Measurements from ENCODE around the gene ITSN1. TPM values are rescaled to one million over a fixed set of nuclear protein-coding genes. Genes with fewer than 3 reads are reported as not detected.
"Not testable (repeated sequence)": the region's sequence is repeated elsewhere in the genome, so short reads cannot be mapped to it uniquely, and the experiment has no call there.

ITSN1 gene
- total RNA-seq, 1 experiment from 2014 or later: 88.5 TPM

GRCh38 chr21:33866826-33867225 is 224.5 kb downstream of the ITSN1 start:
- H3K27me3 ChIP-seq (replicated peaks; ENCODE audit: control insufficient read depth, insufficient read depth, low read length): no peaks in the 10 kb centered on the region
- no peaks in the 10 kb centered on the region for H3K9me3 ChIP-seq
- TF ChIP-seq CTCF (IDR thresholded peaks at IDR 0.05; ENCODE audit: insufficient read depth in 1 of 2, low read depth in 1 of 2, low read length in 1 of 2, severe bottlenecking in 1 of 2, unreplicated experiment in 1 of 2): no peak
- no peaks in the 10 kb centered on the region for H3K27me3 Mint-ChIP-seq (ENCODE audit: insufficient read depth, unreplicated experiment)
- intact Hi-C loops (cut with micrococcal nuclease; ENCODE audit: unreplicated experiment): no loop called here
- H3K4me3 ChIP-seq (ENCODE audit: low read depth, low read length): no peak overlapping the region
- H3K4me1 ChIP-seq: no peaks in the 10 kb centered on the region
- CTCF ChIA-PET: no interaction called here
- no peaks in the 10 kb centered on the region for H3K4me1 Mint-ChIP-seq (ENCODE audit: low read depth, unreplicated experiment)
- no peak for DNase-seq
- H3K4me3 Mint-ChIP-seq (ENCODE audit: unreplicated experiment): no peak overlapping the region
- no peaks in the 10 kb centered on the region for H3K9me3 Mint-ChIP-seq (ENCODE audit: unreplicated experiment)
- H3K36me3 Mint-ChIP-seq (ENCODE audit: insufficient read depth, unreplicated experiment): no peaks in the 10 kb centered on the region
- H3K27ac Mint-ChIP-seq (ENCODE audit: unreplicated experiment): no peak overlapping the region
- POLR2A ChIA-PET: no interaction called here
- H3K36me3 ChIP-seq (ENCODE audit: control insufficient read depth, insufficient read depth, low read length): no peaks in the 10 kb centered on the region
- BruUV-seq (replicated peaks): no TSS peak

GRCh38 chr21:33867868-33868267 is 225.6 kb downstream of the ITSN1 start:
- not testable (repeated sequence) for BruUV-seq (replicated peaks)

GRCh38 chr21:33869873-33870272 is 227.6 kb downstream of the ITSN1 start:
- H3K36me3 Mint-ChIP-seq (ENCODE audit: insufficient read depth, unreplicated experiment): no peaks in the 10 kb centered on the region
- H3K4me1 Mint-ChIP-seq (ENCODE audit: low read depth, unreplicated experiment): no peaks in the 10 kb centered on the region
- no peak for DNase-seq
- POLR2A ChIA-PET: no interaction called here
- intact Hi-C loops (cut with micrococcal nuclease; ENCODE audit: unreplicated experiment): no loop called here
- no TSS peak for BruUV-seq (replicated peaks)
- no peaks in the 10 kb centered on the region for H3K27me3 ChIP-seq (replicated peaks; ENCODE audit: control insufficient read depth, insufficient read depth, low read length)
- no peaks in the 10 kb centered on the region for H3K36me3 ChIP-seq (ENCODE audit: control insufficient read depth, insufficient read depth, low read length)
- TF ChIP-seq CTCF (IDR thresholded peaks at IDR 0.05; ENCODE audit: insufficient read depth in 1 of 2, low read depth in 1 of 2, low read length in 1 of 2, severe bottlenecking in 1 of 2, unreplicated experiment in 1 of 2): no peak
- no peaks in the 10 kb centered on the region for H3K9me3 ChIP-seq
- no peak overlapping the region for H3K4me3 Mint-ChIP-seq (ENCODE audit: unreplicated experiment)
- H3K4me1 ChIP-seq: no peaks in the 10 kb centered on the region
- H3K27me3 Mint-ChIP-seq (ENCODE audit: insufficient read depth, unreplicated experiment): no peaks in the 10 kb centered on the region
- CTCF ChIA-PET: no interaction called here
- no peaks in the 10 kb centered on the region for H3K9me3 Mint-ChIP-seq (ENCODE audit: unreplicated experiment)
- no peak overlapping the region for H3K27ac Mint-ChIP-seq (ENCODE audit: unreplicated experiment)
- no peak overlapping the region for H3K4me3 ChIP-seq (ENCODE audit: low read depth, low read length)

More at GRCh38 chr21:33867868-33868267, 225.6 kb downstream of the ITSN1 start:
- H3K4me3 ChIP-seq (ENCODE audit: low read depth, low read length); H3K27ac Mint-ChIP-seq (ENCODE audit: unreplicated experiment); H3K9me3 Mint-ChIP-seq (ENCODE audit: unreplicated experiment); H3K9me3 ChIP-seq; H3K4me1 ChIP-seq; H3K4me3 Mint-ChIP-seq (ENCODE audit: unreplicated experiment); DNase-seq; H3K36me3 ChIP-seq (ENCODE audit: control insufficient read depth, insufficient read depth, low read length); H3K27me3 ChIP-seq (replicated peaks; ENCODE audit: control insufficient read depth, insufficient read depth, low read length); H3K36me3 Mint-ChIP-seq (ENCODE audit: insufficient read depth, unreplicated experiment); H3K4me1 Mint-ChIP-seq (ENCODE audit: low read depth, unreplicated experiment); intact Hi-C loops (cut with micrococcal nuclease; ENCODE audit: unreplicated experiment); H3K27me3 Mint-ChIP-seq (ENCODE audit: insufficient read depth, unreplicated experiment); POLR2A ChIA-PET: not testable (repeated sequence)
- CTCF ChIA-PET: interaction anchor here (0.6 kb wide), 1 partner anchor 19 kb away, joined by 5 read pairs; no protein-coding TSS in a partner anchor

GRCh38 chr21:33870768-33871167 is 228.5 kb downstream of the ITSN1 start:
- DNase-seq: no peak
- no peak overlapping the region for H3K4me3 Mint-ChIP-seq (ENCODE audit: unreplicated experiment)
- intact Hi-C loops (cut with micrococcal nuclease; ENCODE audit: unreplicated experiment): no loop called here
- H3K4me3 ChIP-seq (ENCODE audit: low read depth, low read length): no peak overlapping the region
- H3K9me3 Mint-ChIP-seq (ENCODE audit: unreplicated experiment): no peaks in the 10 kb centered on the region
- ChIA-PET POLR2A (no interaction called here), CTCF (no interaction called here)
- no peaks in the 10 kb centered on the region for H3K4me1 Mint-ChIP-seq (ENCODE audit: low read depth, unreplicated experiment)
- H3K9me3 ChIP-seq: no peaks in the 10 kb centered on the region
- H3K27me3 ChIP-seq (replicated peaks; ENCODE audit: control insufficient read depth, insufficient read depth, low read length): no peaks in the 10 kb centered on the region
- H3K4me1 ChIP-seq: no peaks in the 10 kb centered on the region
- no peak for TF ChIP-seq CTCF (IDR thresholded peaks at IDR 0.05; ENCODE audit: insufficient read depth in 1 of 2, low read depth in 1 of 2, low read length in 1 of 2, severe bottlenecking in 1 of 2, unreplicated experiment in 1 of 2)
- no peaks in the 10 kb centered on the region for H3K27me3 Mint-ChIP-seq (ENCODE audit: insufficient read depth, unreplicated experiment)
- H3K36me3 ChIP-seq (ENCODE audit: control insufficient read depth, insufficient read depth, low read length): no peaks in the 10 kb centered on the region
- BruUV-seq (replicated peaks): no TSS peak
- no peaks in the 10 kb centered on the region for H3K36me3 Mint-ChIP-seq (ENCODE audit: insufficient read depth, unreplicated experiment)
- no peak overlapping the region for H3K27ac Mint-ChIP-seq (ENCODE audit: unreplicated experiment)

Measured in Caco-2 (cell line).